Mucosa of rectum (tissue), 2 donors: ENCODE data around the gene SRP19.

Source experiments
- H3K27ac ChIP-seq, 2 donors: one replicate each; pipeline ENCODE4 v1.7.0; 2013; ENCODE audit warnings: inconsistent platforms in 2 of 2, low read depth in 2 of 2, low read length in 2 of 2
- H3K27me3 ChIP-seq, 2 donors: one replicate each; pipeline ENCODE4 v1.7.0; 2013; ENCODE audit warnings: low read length in 2 of 2; ENCODE audit not compliant: control insufficient read depth in 2 of 2, insufficient read depth in 2 of 2
- H3K36me3 ChIP-seq, 2 donors: one replicate each; pipeline ENCODE4 v1.7.0; 2013; ENCODE audit warnings: low read length in 2 of 2; ENCODE audit not compliant: control insufficient read depth in 2 of 2, insufficient read depth in 2 of 2
- H3K4me1 ChIP-seq, 2 donors: one replicate each; pipeline ENCODE4 v1.7.0; 2013; ENCODE audit warnings: low read length in 2 of 2, mild to moderate bottlenecking in 1 of 2; ENCODE audit not compliant: control insufficient read depth in 2 of 2, insufficient read depth in 2 of 2
- H3K4me3 ChIP-seq, 2 donors: one replicate each; pipeline ENCODE4 v1.7.0; 2013; ENCODE audit warnings: low read length in 2 of 2
- H3K9ac ChIP-seq, 2 donors: one replicate each; pipeline ENCODE4 v1.7.0; 2013; ENCODE audit warnings: low read length in 2 of 2, low read depth in 1 of 2, mild to moderate bottlenecking in 1 of 2
- H3K9me3 ChIP-seq, 2 donors: one replicate each; pipeline ENCODE4 v1.7.0; 2013; ENCODE audit warnings: low read length in 2 of 2; ENCODE audit not compliant: control insufficient read depth in 2 of 2
- donor health status: healthy.
- donor health status: Normal muscosa, but diverticular disease.

The SRP19 gene

GRCh38 chr5:112865128-112865527 lies 4.0 kb downstream of the SRP19 start:
- Histone ChIP-seq H3K9me3 (no peaks in the 10 kb centered on the region), H3K4me1 (peaks cover 9 to 19% of the 10 kb centered on the region in 2 donors), H3K27ac (no peak overlapping the region), H3K36me3 (peaks cover 36 to 43% of the 10 kb centered on the region in 2 donors), H3K4me3 (no peak overlapping the region), H3K27me3 (no peaks in the 10 kb centered on the region), H3K9ac (no peak overlapping the region)

- H3K27ac ChIP-seq: no peak overlapping the region
Observed at GRCh38 chr5:112866739-112867138, 5.7 kb downstream of the SRP19 start.

GRCh38 chr5:112867411-112867810 lies 6.3 kb downstream of the SRP19 start:
- Histone ChIP-seq H3K4me1 (peaks cover 3 to 8% of the 10 kb centered on the region in 2 donors), H3K27ac (no peak overlapping the region), H3K4me3 (no peak overlapping the region), H3K9me3 (no peaks in the 10 kb centered on the region), H3K27me3 (no peaks in the 10 kb centered on the region), H3K9ac (no peak overlapping the region), H3K36me3 (peaks cover 45 to 49% of the 10 kb centered on the region in 2 donors)

More at GRCh38 chr5:112866739-112867138, 5.7 kb downstream of the SRP19 start:
- H3K27me3 ChIP-seq: no peaks in the 10 kb centered on the region
- no peaks in the 10 kb centered on the region for H3K9me3 ChIP-seq
- peaks cover 45 to 50% of the 10 kb centered on the region in 2 donors for H3K36me3 ChIP-seq
- peaks cover 9 to 14% of the 10 kb centered on the region in 2 donors for H3K4me1 ChIP-seq
- no peak overlapping the region for H3K9ac ChIP-seq
- no peak overlapping the region for H3K4me3 ChIP-seq

GRCh38 chr5:112869948-112870347 lies 8.9 kb downstream of the SRP19 start:
- no peak overlapping the region for H3K27ac ChIP-seq
- H3K9me3 ChIP-seq: no peaks in the 10 kb centered on the region
- peaks cover 34 to 37% of the 10 kb centered on the region in 2 donors for H3K36me3 ChIP-seq
- H3K9ac ChIP-seq: no peak overlapping the region
- no peaks in the 10 kb centered on the region for H3K27me3 ChIP-seq
- no peak overlapping the region for H3K4me3 ChIP-seq
- no peaks in the 10 kb centered on the region for H3K4me1 ChIP-seq

- no peaks in the 10 kb centered on the region for H3K9me3 ChIP-seq
- H3K27ac ChIP-seq: no peak overlapping the region
- H3K36me3 ChIP-seq: peaks cover 33 to 34% of the 10 kb centered on the region in 2 donors
- H3K27me3 ChIP-seq: no peaks in the 10 kb centered on the region
- no peak overlapping the region for H3K9ac ChIP-seq
- no peak overlapping the region for H3K4me3 ChIP-seq
- H3K4me1 ChIP-seq: no peaks in the 10 kb centered on the region
Observed at GRCh38 chr5:112870966-112871365, 9.9 kb downstream of the SRP19 start.

- Histone ChIP-seq H3K36me3 (peaks cover 12 to 30% of the 10 kb centered on the region in 2 donors), H3K27ac (no peak overlapping the region), H3K4me1 (no peaks in the 10 kb centered on the region), H3K9me3 (no peaks in the 10 kb centered on the region), H3K27me3 (no peaks in the 10 kb centered on the region), H3K4me3 (no peak overlapping the region), H3K9ac (no peak overlapping the region)
Observed at GRCh38 chr5:112876362-112876761, 15.3 kb downstream of the SRP19 start.

GRCh38 chr5:112878101-112878500 lies 17.0 kb downstream of the SRP19 start:
- Histone ChIP-seq H3K27me3 (no peaks in the 10 kb centered on the region), H3K36me3 (peaks cover 21 to 40% of the 10 kb centered on the region in 2 donors), H3K4me1 (no peaks in the 10 kb centered on the region), H3K4me3 (no peak overlapping the region), H3K9ac (no peak overlapping the region), H3K27ac (no peak overlapping the region), H3K9me3 (no peaks in the 10 kb centered on the region)

- H3K27ac ChIP-seq: no peak overlapping the region
- no peak overlapping the region for H3K4me3 ChIP-seq
- H3K36me3 ChIP-seq: peaks cover 21 to 42% of the 10 kb centered on the region in 2 donors
- H3K27me3 ChIP-seq: no peaks in the 10 kb centered on the region
- H3K9ac ChIP-seq: no peak overlapping the region
- no peaks in the 10 kb centered on the region for H3K9me3 ChIP-seq
- no peaks in the 10 kb centered on the region for H3K4me1 ChIP-seq
Observed at GRCh38 chr5:112878760-112879159, 17.7 kb downstream of the SRP19 start.

GRCh38 chr5:112880219-112880964 lies 19.3 kb downstream of the SRP19 start:
- H3K9me3 ChIP-seq: no peaks in the 10 kb centered on the region
- H3K27ac ChIP-seq: no peak overlapping the region
- no peak overlapping the region for H3K9ac ChIP-seq
- no peak overlapping the region for H3K4me3 ChIP-seq
- no peaks in the 10 kb centered on the region for H3K4me1 ChIP-seq
- H3K36me3 ChIP-seq: peaks cover 33 to 53% of the 10 kb centered on the region in 2 donors
- H3K27me3 ChIP-seq: no peaks in the 10 kb centered on the region

- Histone ChIP-seq H3K36me3 (peaks cover 43 to 57% of the 10 kb centered on the region in 2 donors), H3K9me3 (no peaks in the 10 kb centered on the region), H3K27ac (no peak overlapping the region), H3K4me3 (no peak overlapping the region), H3K4me1 (no peaks in the 10 kb centered on the region), H3K9ac (no peak overlapping the region), H3K27me3 (no peaks in the 10 kb centered on the region)
Observed at GRCh38 chr5:112883192-112883591, 22.1 kb downstream of the SRP19 start.
